ENCODE measurements around the gene LZTS3.
"Not testable (repeated sequence)": the region's sequence is repeated elsewhere in the genome, so short reads cannot be mapped to it uniquely, and the experiment has no call there.

Gene LZTS3

DNA sequence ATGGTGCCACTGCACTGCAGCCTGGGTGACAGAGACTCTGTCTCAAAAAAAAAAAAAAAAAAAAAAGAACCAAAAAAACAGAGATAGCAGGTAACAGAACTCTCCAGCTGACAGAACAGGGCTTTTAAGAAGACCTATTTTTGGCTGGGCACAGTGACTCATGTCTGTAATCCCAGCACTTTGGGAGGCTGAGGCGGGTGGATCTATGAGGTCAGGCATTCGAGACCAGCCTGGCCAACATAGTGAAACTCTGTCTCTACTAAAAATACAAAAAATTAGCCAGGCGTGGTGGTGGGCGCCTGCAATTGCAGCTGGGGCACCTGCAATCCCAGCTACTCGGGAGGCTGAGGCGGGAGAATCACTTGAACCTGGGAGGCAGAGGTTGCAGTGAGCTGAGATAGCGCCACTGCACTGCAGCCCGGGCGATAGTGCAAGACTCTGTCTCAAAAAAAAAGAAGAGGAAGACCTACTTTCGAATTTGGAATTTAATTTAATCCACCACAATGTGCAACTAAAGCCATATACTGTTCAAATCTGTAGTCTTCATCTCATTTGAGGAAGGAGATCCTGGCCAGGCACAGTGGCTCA, 21.2 kb downstream of the LZTS3 start:
- peaks cover 23 to 33% of the 10 kb centered on the region in 2 donors for H3K36me3 ChIP-seq (ENCODE audit: control insufficient read depth in 1 of 2, insufficient read depth in 2 of 2, low read length in 2 of 2)
- peaks cover 7 to 21% of the 10 kb centered on the region in 2 donors for H3K4me1 ChIP-seq (ENCODE audit: control insufficient read depth in 1 of 2, insufficient read depth in 2 of 2, low read length in 2 of 2)
- not testable (repeated sequence) for H3K9me3 ChIP-seq (ENCODE audit: control insufficient read depth in 1 of 2, low read length in 2 of 2); H3K27me3 ChIP-seq (ENCODE audit: low read depth, low read length); H3K4me3 ChIP-seq (ENCODE audit: low read depth in 1 of 2, low read length in 2 of 2); H3K27ac ChIP-seq (ENCODE audit: low read length)

DNA sequence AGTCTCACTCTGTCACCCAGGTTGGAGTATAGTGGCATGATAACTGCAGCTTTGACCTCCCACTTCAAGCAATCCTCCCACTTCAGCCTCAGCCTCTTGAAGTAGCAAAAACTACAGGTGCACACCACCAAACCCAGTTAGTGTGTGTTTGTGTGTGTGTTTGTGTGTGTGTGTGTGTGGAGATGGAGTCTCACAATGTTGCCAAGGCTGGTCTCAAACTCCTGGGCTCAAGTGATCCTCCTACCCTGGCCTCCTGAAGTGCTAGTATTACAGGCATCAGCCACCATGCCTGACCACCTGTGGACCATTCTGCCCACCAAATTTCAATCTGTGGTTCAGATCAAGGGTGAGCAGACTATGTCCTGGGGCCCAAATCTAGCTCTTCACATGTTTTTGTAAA, 22.4 kb downstream of the LZTS3 start:
- H3K4me3 ChIP-seq (ENCODE audit: low read depth in 1 of 2, low read length in 2 of 2) = no peak overlapping the region
- peaks cover 0 to 16% of the 10 kb centered on the region in 2 donors for H3K4me1 ChIP-seq (ENCODE audit: control insufficient read depth in 1 of 2, insufficient read depth in 2 of 2, low read length in 2 of 2)
- peaks cover 29 to 41% of the 10 kb centered on the region in 2 donors for H3K36me3 ChIP-seq (ENCODE audit: control insufficient read depth in 1 of 2, insufficient read depth in 2 of 2, low read length in 2 of 2)
- H3K27ac ChIP-seq (ENCODE audit: low read length) = no peak overlapping the region
- H3K9me3 ChIP-seq (ENCODE audit: control insufficient read depth in 1 of 2, low read length in 2 of 2) = no peaks in the 10 kb centered on the region
- no peaks in the 10 kb centered on the region for H3K27me3 ChIP-seq (ENCODE audit: low read depth, low read length)

DNA sequence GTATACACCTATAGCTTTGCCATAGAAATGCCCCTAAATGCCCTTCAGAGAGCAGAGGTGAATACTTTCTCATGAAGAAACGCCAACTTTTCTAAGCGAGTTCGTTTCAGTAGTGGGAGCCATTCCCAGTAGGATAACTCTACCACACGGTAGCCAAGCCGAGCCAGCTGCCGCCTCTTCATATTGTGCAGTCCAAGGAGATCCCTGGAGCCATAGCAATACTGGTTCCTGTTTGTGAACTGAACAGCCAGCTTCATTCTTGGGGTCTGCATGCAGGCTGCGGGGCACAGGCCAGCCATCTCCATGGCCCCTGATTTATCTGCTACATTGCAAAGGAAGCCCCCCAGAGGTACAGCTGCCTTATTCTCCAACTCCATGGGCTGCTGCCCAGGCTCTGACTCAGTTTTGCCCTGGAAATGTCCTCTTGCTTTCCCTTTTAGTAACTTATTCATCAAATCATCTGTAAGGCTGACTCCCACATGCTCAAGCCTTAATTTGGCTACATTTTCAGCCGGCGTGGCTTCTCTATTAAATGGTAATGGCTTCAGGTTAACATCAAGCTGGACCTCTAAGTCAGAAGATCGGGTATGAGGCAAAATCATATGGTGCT, 26.5 kb downstream of the LZTS3 start:
- Histone ChIP-seq H3K27ac (ENCODE audit: low read length) (no peak overlapping the region), H3K4me3 (ENCODE audit: low read depth in 1 of 2, low read length in 2 of 2) (no peak overlapping the region), H3K36me3 (ENCODE audit: control insufficient read depth in 1 of 2, insufficient read depth in 2 of 2, low read length in 2 of 2) (peaks cover 29 to 35% of the 10 kb centered on the region in 2 donors), H3K4me1 (ENCODE audit: control insufficient read depth in 1 of 2, insufficient read depth in 2 of 2, low read length in 2 of 2) (peaks cover 0 to 6% of the 10 kb centered on the region in 2 donors), H3K27me3 (ENCODE audit: low read depth, low read length) (no peaks in the 10 kb centered on the region), H3K9me3 (ENCODE audit: control insufficient read depth in 1 of 2, low read length in 2 of 2) (no peaks in the 10 kb centered on the region)

DNA sequence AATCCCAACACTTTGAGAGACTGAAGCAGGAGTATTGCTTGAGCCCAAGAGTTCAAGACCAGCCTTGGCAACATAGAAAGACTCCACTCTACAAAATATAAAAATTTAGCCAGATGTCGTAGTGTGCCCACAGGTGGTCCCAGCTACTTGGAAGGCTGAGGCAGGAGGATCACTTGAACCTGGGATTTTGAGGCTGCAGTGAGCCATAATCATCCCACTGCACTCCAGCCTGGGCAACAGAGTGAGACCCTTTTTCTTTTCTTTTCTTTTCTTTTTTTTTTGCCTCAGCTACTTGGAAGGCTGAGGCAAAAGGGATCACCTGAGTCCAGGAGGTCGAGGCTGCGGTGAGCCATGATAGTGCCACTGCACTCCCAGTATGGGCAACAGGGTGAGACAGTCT, 31.6 kb downstream of the LZTS3 start:
- peaks cover 2 to 7% of the 10 kb centered on the region in 2 donors for H3K36me3 ChIP-seq (ENCODE audit: control insufficient read depth in 1 of 2, insufficient read depth in 2 of 2, low read length in 2 of 2)
- no peak overlapping the region for H3K27ac ChIP-seq (ENCODE audit: low read length)
- H3K27me3 ChIP-seq (ENCODE audit: low read depth, low read length) = no peaks in the 10 kb centered on the region
- H3K9me3 ChIP-seq (ENCODE audit: control insufficient read depth in 1 of 2, low read length in 2 of 2) = no peaks in the 10 kb centered on the region
- H3K4me3 ChIP-seq (ENCODE audit: low read depth in 1 of 2, low read length in 2 of 2) = no peak overlapping the region
- peaks cover 0 to 2% of the 10 kb centered on the region in 2 donors for H3K4me1 ChIP-seq (ENCODE audit: control insufficient read depth in 1 of 2, insufficient read depth in 2 of 2, low read length in 2 of 2)

DNA sequence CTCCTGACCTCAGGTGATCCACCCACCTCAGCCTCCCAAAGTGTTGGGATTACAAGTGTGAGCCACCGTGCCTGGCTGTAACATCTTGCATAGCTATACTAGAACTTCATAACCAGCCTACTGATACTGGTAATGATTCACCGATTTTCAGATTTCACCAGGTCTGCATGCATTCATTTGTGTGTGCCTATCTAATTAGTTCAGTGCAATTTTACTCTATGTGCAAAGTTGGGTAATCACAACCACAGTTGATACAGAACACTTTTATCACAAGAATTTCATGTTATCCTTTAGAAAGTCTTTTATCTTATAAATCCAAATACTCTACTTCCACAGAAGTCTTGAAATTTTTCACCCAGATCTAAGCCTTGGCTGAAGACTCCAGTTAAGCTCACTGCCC, 35.9 kb downstream of the LZTS3 start:
- Histone ChIP-seq H3K36me3 (ENCODE audit: control insufficient read depth in 1 of 2, insufficient read depth in 2 of 2, low read length in 2 of 2) (peaks cover 0 to 4% of the 10 kb centered on the region in 2 donors), H3K27me3 (ENCODE audit: low read depth, low read length) (no peaks in the 10 kb centered on the region)

DNA sequence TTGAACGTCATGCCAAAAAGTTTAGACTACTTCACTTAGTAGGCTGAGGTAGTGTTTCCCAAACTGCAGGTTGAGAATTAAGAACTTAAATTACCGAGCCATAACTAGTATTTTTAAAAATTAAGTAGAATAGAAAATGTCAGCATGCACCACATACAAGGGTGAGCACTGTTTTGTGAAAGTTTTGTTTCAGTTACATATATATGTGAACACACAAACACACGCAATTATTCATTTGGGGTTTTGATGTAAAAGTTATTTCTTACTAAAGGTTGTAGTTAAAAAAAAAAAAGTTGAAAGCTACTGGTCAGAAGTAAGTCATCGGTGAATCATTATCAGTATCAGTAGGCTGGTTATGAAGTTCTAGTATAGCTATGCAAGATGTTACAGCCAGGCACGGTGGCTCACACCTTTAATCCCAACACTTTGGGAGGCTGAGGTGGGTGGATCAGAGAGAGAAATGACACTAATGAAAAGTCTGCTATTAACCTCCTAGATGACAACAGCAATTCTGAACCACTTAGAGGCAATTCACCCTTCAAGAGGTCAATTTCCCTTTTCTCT, 37.8 kb downstream of the LZTS3 start:
- Histone ChIP-seq H3K36me3 (ENCODE audit: control insufficient read depth in 1 of 2, insufficient read depth in 2 of 2, low read length in 2 of 2) (peaks cover 0 to 4% of the 10 kb centered on the region in 2 donors), H3K4me1 (ENCODE audit: control insufficient read depth in 1 of 2, insufficient read depth in 2 of 2, low read length in 2 of 2) (no peaks in the 10 kb centered on the region), H3K27ac (ENCODE audit: low read length) (no peak overlapping the region)

More for the DNA sequence above, 35.9 kb downstream of the LZTS3 start:
- H3K4me3 ChIP-seq (ENCODE audit: low read depth in 1 of 2, low read length in 2 of 2) = no peak overlapping the region
- no peaks in the 10 kb centered on the region for H3K4me1 ChIP-seq (ENCODE audit: control insufficient read depth in 1 of 2, insufficient read depth in 2 of 2, low read length in 2 of 2)
- no peaks in the 10 kb centered on the region for H3K9me3 ChIP-seq (ENCODE audit: control insufficient read depth in 1 of 2, low read length in 2 of 2)
- no peak overlapping the region for H3K27ac ChIP-seq (ENCODE audit: low read length)

DNA sequence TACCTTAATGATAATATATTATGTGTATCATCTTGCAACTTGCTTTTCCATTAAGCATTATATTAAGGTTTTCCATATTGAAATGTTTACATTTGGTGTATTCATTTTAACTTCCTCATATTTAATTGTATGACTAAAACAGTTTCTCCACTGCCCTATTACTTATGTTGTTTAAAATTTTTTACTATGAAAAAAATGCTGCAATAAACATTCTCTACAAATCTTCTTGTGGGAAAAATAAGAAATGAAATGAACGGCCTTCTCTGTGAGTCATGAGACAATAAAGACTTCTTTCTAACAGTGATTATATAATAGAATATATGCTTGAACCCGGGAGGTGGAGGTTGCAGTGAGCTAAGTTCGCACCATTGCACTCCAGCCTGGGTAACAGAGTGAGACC, 39.2 kb downstream of the LZTS3 start:
- H3K27ac ChIP-seq (ENCODE audit: low read length) = no peak overlapping the region
- H3K4me1 ChIP-seq (ENCODE audit: control insufficient read depth in 1 of 2, insufficient read depth in 2 of 2, low read length in 2 of 2) = no peaks in the 10 kb centered on the region
- peaks cover 0 to 4% of the 10 kb centered on the region in 2 donors for H3K36me3 ChIP-seq (ENCODE audit: control insufficient read depth in 1 of 2, insufficient read depth in 2 of 2, low read length in 2 of 2)
- H3K9me3 ChIP-seq (ENCODE audit: control insufficient read depth in 1 of 2, low read length in 2 of 2) = no peaks in the 10 kb centered on the region
- no peaks in the 10 kb centered on the region for H3K27me3 ChIP-seq (ENCODE audit: low read depth, low read length)
- H3K4me3 ChIP-seq (ENCODE audit: low read depth in 1 of 2, low read length in 2 of 2) = no peak overlapping the region

More for the DNA sequence above, 37.8 kb downstream of the LZTS3 start:
- Histone ChIP-seq H3K4me3 (ENCODE audit: low read depth in 1 of 2, low read length in 2 of 2) (no peak overlapping the region), H3K9me3 (ENCODE audit: control insufficient read depth in 1 of 2, low read length in 2 of 2) (no peaks in the 10 kb centered on the region), H3K27me3 (ENCODE audit: low read depth, low read length) (no peaks in the 10 kb centered on the region)

DNA sequence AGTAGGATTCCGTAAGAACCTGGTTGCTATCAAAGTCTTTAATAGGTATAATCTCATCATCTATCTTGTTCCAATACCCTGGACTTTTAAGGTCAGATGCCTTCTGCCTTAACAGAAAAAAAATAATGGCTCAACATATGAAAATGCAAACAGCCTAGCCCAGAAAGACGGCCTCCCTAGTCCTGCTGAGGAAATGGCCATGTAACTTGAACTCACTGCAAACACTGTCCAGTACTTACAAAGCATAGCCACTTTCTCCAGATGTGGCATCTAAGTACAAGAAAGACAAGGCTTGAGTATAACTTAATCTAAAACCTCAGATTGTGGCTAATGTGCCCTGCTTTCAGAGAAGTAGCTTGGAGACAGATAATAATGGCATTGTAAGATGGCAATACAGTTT, 40.2 kb downstream of the LZTS3 start:
- Histone ChIP-seq H3K4me3 (ENCODE audit: low read depth in 1 of 2, low read length in 2 of 2) (no peak overlapping the region), H3K36me3 (ENCODE audit: control insufficient read depth in 1 of 2, insufficient read depth in 2 of 2, low read length in 2 of 2) (peaks cover 0 to under 1% of the 10 kb centered on the region in 2 donors), H3K9me3 (ENCODE audit: control insufficient read depth in 1 of 2, low read length in 2 of 2) (no peaks in the 10 kb centered on the region), H3K4me1 (ENCODE audit: control insufficient read depth in 1 of 2, insufficient read depth in 2 of 2, low read length in 2 of 2) (no peaks in the 10 kb centered on the region), H3K27me3 (ENCODE audit: low read depth, low read length) (no peaks in the 10 kb centered on the region), H3K27ac (ENCODE audit: low read length) (no peak overlapping the region)

DNA sequence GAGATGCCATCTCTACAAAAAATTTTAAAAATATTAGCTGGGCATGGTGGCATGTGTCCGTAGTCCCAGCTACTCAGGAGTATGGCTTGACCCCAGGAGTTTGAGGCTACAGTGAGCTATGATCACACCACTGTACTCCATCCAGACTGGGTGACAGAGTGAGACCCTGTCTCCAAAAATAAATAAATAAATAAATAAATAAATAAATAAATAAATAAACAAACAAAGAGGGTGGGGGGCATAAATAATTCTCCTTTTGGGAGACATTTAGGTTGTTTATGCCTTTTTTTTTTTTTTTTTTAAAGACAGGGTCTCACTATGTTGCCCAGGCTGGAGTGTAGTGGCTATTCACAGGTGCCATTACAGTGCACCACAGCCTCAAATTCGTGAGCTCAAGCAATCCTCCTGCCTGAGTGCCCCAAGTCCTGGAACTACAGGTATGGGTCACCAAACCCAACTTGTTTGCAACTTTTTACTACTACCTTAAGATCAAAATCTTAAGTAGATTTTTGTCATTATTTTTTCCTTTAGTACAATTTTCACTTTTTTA, 43.2 kb downstream of the LZTS3 start:
- Histone ChIP-seq H3K27ac (ENCODE audit: low read length) (no peak overlapping the region), H3K4me1 (ENCODE audit: control insufficient read depth in 1 of 2, insufficient read depth in 2 of 2, low read length in 2 of 2) (no peaks in the 10 kb centered on the region), H3K27me3 (ENCODE audit: low read depth, low read length) (no peaks in the 10 kb centered on the region), H3K9me3 (ENCODE audit: control insufficient read depth in 1 of 2, low read length in 2 of 2) (no peaks in the 10 kb centered on the region), H3K4me3 (ENCODE audit: low read depth in 1 of 2, low read length in 2 of 2) (no peak overlapping the region), H3K36me3 (ENCODE audit: control insufficient read depth in 1 of 2, insufficient read depth in 2 of 2, low read length in 2 of 2) (no peaks in the 10 kb centered on the region)

DNA sequence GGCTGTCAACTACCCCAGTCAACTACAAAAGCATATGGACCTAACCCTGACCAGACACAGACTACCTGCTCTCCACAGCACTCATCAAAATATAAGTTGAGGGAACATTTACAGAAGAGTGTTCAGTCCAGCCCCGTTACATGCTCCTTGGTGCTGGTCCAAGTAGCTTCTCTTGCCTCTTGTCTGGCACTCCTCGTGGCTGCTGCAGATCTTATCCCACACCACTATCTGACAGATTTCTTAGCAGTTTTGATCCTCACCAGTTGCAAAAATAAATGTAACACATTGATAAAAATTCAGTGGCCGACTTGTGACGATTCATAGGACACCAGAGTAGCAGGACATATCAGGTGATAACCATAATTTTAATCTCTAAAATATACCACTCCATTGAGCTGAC, 44.3 kb downstream of the LZTS3 start:
- Histone ChIP-seq H3K27me3 (ENCODE audit: low read depth, low read length) (no peaks in the 10 kb centered on the region), H3K36me3 (ENCODE audit: control insufficient read depth in 1 of 2, insufficient read depth in 2 of 2, low read length in 2 of 2) (no peaks in the 10 kb centered on the region), H3K4me3 (ENCODE audit: low read depth in 1 of 2, low read length in 2 of 2) (no peak overlapping the region), H3K9me3 (ENCODE audit: control insufficient read depth in 1 of 2, low read length in 2 of 2) (no peaks in the 10 kb centered on the region), H3K27ac (ENCODE audit: low read length) (no peak overlapping the region), H3K4me1 (ENCODE audit: control insufficient read depth in 1 of 2, insufficient read depth in 2 of 2, low read length in 2 of 2) (no peaks in the 10 kb centered on the region)

DNA sequence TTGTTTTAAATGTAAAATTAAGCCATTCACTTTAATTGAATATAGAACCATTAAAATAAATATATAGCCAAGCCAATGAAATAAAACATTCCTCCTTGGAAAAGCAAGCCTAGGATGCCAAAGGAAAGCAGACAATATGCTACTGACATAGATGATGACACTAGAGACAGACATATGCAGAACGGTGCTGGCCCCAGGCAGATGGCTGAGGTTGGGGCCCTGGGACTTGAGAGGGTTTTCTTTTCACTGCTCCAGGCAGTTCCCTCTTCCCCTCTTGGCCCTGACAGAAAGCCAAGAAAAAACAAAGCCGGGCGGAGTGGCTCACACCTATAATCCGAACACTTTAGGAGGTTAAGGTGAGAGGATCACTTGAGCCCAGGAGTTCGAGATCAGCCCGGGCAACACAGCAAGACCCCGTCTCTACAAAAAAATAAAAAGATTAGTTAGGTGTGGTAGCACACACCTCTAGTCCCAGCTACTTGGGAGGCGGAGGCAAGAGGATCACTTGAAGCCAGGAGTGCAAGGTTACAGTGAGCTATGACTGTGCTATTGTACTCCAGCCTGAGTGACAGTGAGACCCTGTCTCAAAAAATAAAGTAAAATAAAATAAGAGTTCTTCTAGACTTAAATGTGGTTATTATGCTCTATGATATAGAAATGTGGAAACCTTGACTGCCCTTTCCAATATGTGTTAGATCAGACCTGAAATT, 44.9 kb downstream of the LZTS3 start:
- H3K36me3 ChIP-seq (ENCODE audit: control insufficient read depth in 1 of 2, insufficient read depth in 2 of 2, low read length in 2 of 2) = no peaks in the 10 kb centered on the region
- H3K4me1 ChIP-seq (ENCODE audit: control insufficient read depth in 1 of 2, insufficient read depth in 2 of 2, low read length in 2 of 2) = no peaks in the 10 kb centered on the region
- no peaks in the 10 kb centered on the region for H3K9me3 ChIP-seq (ENCODE audit: control insufficient read depth in 1 of 2, low read length in 2 of 2)
- H3K4me3 ChIP-seq (ENCODE audit: low read depth in 1 of 2, low read length in 2 of 2) = no peak overlapping the region
- no peak overlapping the region for H3K27ac ChIP-seq (ENCODE audit: low read length)
- no peaks in the 10 kb centered on the region for H3K27me3 ChIP-seq (ENCODE audit: low read depth, low read length)
